HCT116 (cell line): ENCODE data around the gene TRIM9. TPM values are rescaled to one million over a fixed set of nuclear protein-coding genes. Genes with fewer than 3 reads are reported as not detected.

Source experiments
- ATAC-seq: fragments of 200-7000 bp; cut with Tn5 transposase; 2 replicates; pipeline ENCODE4 v1.9.1; 2020; ENCODE audit warnings: mild to moderate bottlenecking, moderate library complexity
- BruUV-seq: library from RNA; stranded (reverse); fragments of 400-500 nt; replicated peaks from 2 replicates; lab custom pipeline; 2021; lab: Mats Ljungman, UMichigan
- CTCF ChIA-PET: fragments of 300-600 bp; sonication (Branson Sonifier 250); formaldehyde crosslinking; loops from one replicate; lab custom pipeline; 2021; ENCODE audit warnings: antibody characterized with exemption; lab: Charles Lee
- POLR2A ChIA-PET: fragments of 300-600, 350-600 bp; sonication (Branson Sonifier 250); formaldehyde crosslinking; loops from one replicate; lab custom pipeline; 2021; ENCODE audit warnings: antibody characterized with exemption; lab: Charles Lee
- RAD21 ChIA-PET, 2 experiments: fragments of 300-600 bp; sonication (Branson Sonifier 250); formaldehyde crosslinking; loops; one replicate each; lab custom pipeline; 2023; ENCODE audit warnings: low total read pairs in 2 of 2; ENCODE audit not compliant: uncharacterized antibody in 2 of 2, unreplicated experiment in 2 of 2, low non-redundant PET in 1 of 2; lab: Charles Lee
- DNase-seq: peaks from one replicate; pipeline ENCODE4 v3.0.0-alpha.2; 2010; ENCODE audit warnings: low read depth, low spot score
- H2AFZ ChIP-seq: fragments of 200-600 bp; shearing (Covaris generic), sonication (generic); 2 replicates; pipeline ENCODE4 v1.6.1; 2017; ENCODE audit warnings: low read depth, mixed run types, mixed read lengths, antibody characterized with exemption, low read length; ENCODE audit not compliant: poor library complexity, severe bottlenecking
- H3K27ac ChIP-seq: 2 replicates; pipeline ENCODE4 v1.5.1; 2012; ENCODE audit warnings: low read depth, low read length
- H3K27me3 ChIP-seq: fragments of 200-600 bp; sonication (generic); 2 replicates; pipeline ENCODE4 v1.6.1; 2016; ENCODE audit warnings: mixed run types, low read length, mixed read lengths; ENCODE audit not compliant: insufficient read depth
- H3K36me3 ChIP-seq, 2 experiments: fragments of 200-500 bp in 1 of 2; fragments of 200-600 bp in 1 of 2; sonication (Bioruptor generic) in 1 of 2; sonication (generic) in 1 of 2; 2 replicates each; pipeline versions ENCODE4 v1.5.1 to v1.6.1; 2014 to 2016; ENCODE audit warnings: low read length in 2 of 2, inconsistent platforms in 1 of 2, mixed read lengths in 1 of 2, mixed run types in 1 of 2; ENCODE audit not compliant: insufficient read depth in 2 of 2, control insufficient read depth in 1 of 2
- H3K4me1 ChIP-seq, 2 experiments: fragments of 200-600 bp in 1 of 2; sonication (generic) in 1 of 2; 2 replicates each; pipeline versions ENCODE4 v1.5.1 to v1.6.1; 2012 to 2017; ENCODE audit warnings: low read length in 2 of 2, inconsistent platforms in 1 of 2, mild to moderate bottlenecking in 1 of 2, mixed read lengths in 1 of 2, mixed run types in 1 of 2, moderate library complexity in 1 of 2; ENCODE audit not compliant: insufficient read depth in 2 of 2, control insufficient read depth in 1 of 2
- H3K4me2 ChIP-seq: fragments of 200-600 bp; sonication (generic); 2 replicates; pipeline ENCODE4 v1.6.1; 2017; ENCODE audit warnings: mixed run types, low read length, mixed read lengths
- H3K4me3 ChIP-seq, 2 experiments: fragments of 200-600 bp in 1 of 2; sonication (generic) in 1 of 2; replicated peaks in 1 of 2; 2 replicates each; pipeline ENCODE4 v1.5.1; 2011 to 2016; ENCODE audit warnings: low read length in 2 of 2, control low read depth in 1 of 2, low read depth in 1 of 2, mild to moderate bottlenecking in 1 of 2, mixed read lengths in 1 of 2, mixed run types in 1 of 2
- H3K79me2 ChIP-seq: fragments of 200-600 bp; sonication (generic); 2 replicates; pipeline ENCODE4 v1.6.1; 2017; ENCODE audit warnings: mild to moderate bottlenecking, mixed run types, low read length, moderate library complexity, mixed read lengths; ENCODE audit not compliant: insufficient read depth
- H3K9ac ChIP-seq: fragments of 200-600 bp; sonication (generic); 2 replicates; pipeline ENCODE4 v1.6.1; 2016; ENCODE audit warnings: low read length, mixed read lengths
- H3K9me2 ChIP-seq: fragments of 200-600 bp; sonication (generic), shearing (Covaris generic); 2 replicates; pipeline ENCODE4 v1.6.1; 2017; ENCODE audit warnings: mixed run types, mild to moderate bottlenecking, moderate library complexity; ENCODE audit not compliant: insufficient read depth
- H3K9me3 ChIP-seq, 2 experiments: fragments of 200-500 bp in 1 of 2; fragments of 200-600 bp in 1 of 2; sonication (Bioruptor generic) in 1 of 2; sonication (generic) in 1 of 2; 2 replicates each; pipeline ENCODE4 v1.6.1; 2014 to 2017; ENCODE audit warnings: low read length in 2 of 2, mixed read lengths in 2 of 2, inconsistent platforms in 1 of 2, low read depth in 1 of 2, mild to moderate bottlenecking in 1 of 2, mixed run types in 1 of 2, moderate library complexity in 1 of 2; ENCODE audit not compliant: control insufficient read depth in 1 of 2, insufficient read depth in 1 of 2
- H4K20me1 ChIP-seq: fragments of 200-600 bp; sonication (generic), shearing (Covaris generic); 2 replicates; pipeline ENCODE4 v1.6.1; 2017; ENCODE audit warnings: mixed run types, mild to moderate bottlenecking, moderate library complexity; ENCODE audit not compliant: insufficient read depth
- ELF1 ChIP-seq: IDR thresholded peaks from 2 replicates; pipeline ENCODE4 v1.6.1; 2012; ENCODE audit warnings: low read depth, borderline replicate concordance
- JUND ChIP-seq: IDR thresholded peaks from 2 replicates; pipeline ENCODE4 v1.6.1; 2012
- RAD21 ChIP-seq: IDR thresholded peaks from 2 replicates; pipeline ENCODE4 v1.6.1; 2012; ENCODE audit warnings: low read depth, mild to moderate bottlenecking
- REST ChIP-seq: IDR thresholded peaks from 2 replicates; pipeline ENCODE4 v1.6.1; 2012; ENCODE audit warnings: low read depth
- SIN3A ChIP-seq: IDR thresholded peaks from 2 replicates; pipeline ENCODE4 v1.6.1; 2012; ENCODE audit warnings: low read depth
- SP1 ChIP-seq: IDR thresholded peaks from 2 replicates; pipeline ENCODE4 v1.6.1; 2012; ENCODE audit warnings: low read depth
- SRF ChIP-seq: IDR thresholded peaks from 2 replicates; pipeline ENCODE4 v1.6.1; 2012; ENCODE audit warnings: low read depth
- YY1 ChIP-seq: IDR thresholded peaks from 2 replicates; pipeline ENCODE4 v1.6.1; 2011; ENCODE audit warnings: low read length, low read depth, moderate library complexity, mild to moderate bottlenecking; ENCODE audit not compliant: insufficient replicate concordance; ENCODE audit errors: extremely low read depth
- intact Hi-C: fragments of 100-400 bp; cut with micrococcal nuclease; formaldehyde crosslinking; loops from 2 replicates; pipeline ENCODE4 v1.10.0; 2022
- total RNA-seq: library from RNA; stranded (reverse); gene quantifications from one replicate; pipeline ENCODE4 v1.2.1, GENCODE V29; 2021; ENCODE audit not compliant: unreplicated experiment

TRIM9 gene
- total RNA-seq, 1 experiment from 2014 or later = 4.6 TPM

DNA sequence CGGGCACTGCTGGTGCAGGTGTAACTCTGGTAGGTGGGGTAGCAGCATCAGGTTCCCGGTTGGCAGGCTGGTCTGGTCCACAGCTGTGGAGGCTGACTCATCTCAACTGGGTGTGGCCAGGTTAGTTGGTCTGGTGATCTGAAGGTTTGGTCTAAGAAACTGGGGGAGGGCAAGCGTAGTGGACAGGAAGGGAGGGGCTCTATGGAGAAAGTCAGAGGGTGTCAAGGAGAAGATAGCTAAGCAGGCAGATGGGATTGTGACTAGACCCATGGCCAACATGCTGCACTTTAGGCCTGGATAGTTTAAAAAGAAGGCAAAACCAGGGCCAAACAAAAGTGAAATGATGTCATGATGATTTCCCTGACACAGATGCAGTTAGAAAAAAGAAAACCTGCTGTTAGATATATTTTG, 7.9 kb downstream of the TRIM9 start (continued):
- TF ChIP-seq JUND (peak; percentile 81), SRF (no peak), SIN3A (no peak), REST (no peak), RAD21 (no peak)

- ChIA-PET RAD21 (no interaction called here), CTCF (no interaction called here), POLR2A (interaction anchor here (1.4 to 3.3 kb wide), 2 partner anchors 9 kb away, joined by 5 to 10 read pairs; partner anchors contain the start of gene TRIM9)
- Histone ChIP-seq H3K4me2 (no peak overlapping the region), H3K4me1 (peaks cover 8 to 15% of the 10 kb centered on the region in 2 experiments), H3K4me3 (no peak overlapping the region), H2AFZ (no peak overlapping the region), H3K9ac (no peak overlapping the region), H3K36me3 (no peaks in the 10 kb centered on the region), H4K20me1 (no peaks in the 10 kb centered on the region), H3K9me2 (no peaks in the 10 kb centered on the region), H3K27me3 (no peaks in the 10 kb centered on the region), H3K79me2 (no peaks in the 10 kb centered on the region), H3K27ac (no peak overlapping the region), H3K9me3 (no peaks in the 10 kb centered on the region)
- DNase-seq (no peak), ATAC-seq (no peak)
- intact Hi-C loops = loop anchor here (10.0 kb wide), 1 partner anchor 131 kb away; no protein-coding TSS in a partner anchor
- no TSS peak for BruUV-seq
- TF ChIP-seq SIN3A (no peak), YY1 (no peak), ELF1 (no peak), SP1 (no peak), RAD21 (no peak)
Measured at GRCh38 chr14:51086044-51086443, 8.9 kb downstream of the TRIM9 start.
